Prostate gland (tissue), 2 donors: ENCODE data around the gene MACO1. TPM values are rescaled to one million over a fixed set of nuclear protein-coding genes. Genes with fewer than 3 reads are reported as not detected.

Experiments
- DNase-seq: peaks from one replicate; pipeline ENCODE4 v3.0.0-alpha.2; 2019; ENCODE audit warnings: low spot score
- H3K27ac ChIP-seq, 2 donors: fragments of 200-600 bp; sonication (generic); 2 replicates each; pipeline ENCODE4 v1.5.1; 2017 to 2019
- H3K27me3 ChIP-seq: fragments of 200-600 bp; sonication (generic); replicated peaks from 2 replicates; pipeline ENCODE4 v1.5.1; 2019; ENCODE audit not compliant: insufficient read depth
- H3K36me3 ChIP-seq, 2 donors: fragments of 200-600 bp; sonication (generic); 1 replicate in 1 of 2; 2 replicates in 1 of 2; pipeline versions ENCODE4 v1.5.1 to v1.8.1; 2017 to 2019
- H3K4me1 ChIP-seq: fragments of 200-600 bp; sonication (generic); replicated peaks from 2 replicates; pipeline ENCODE4 v1.5.1; 2019
- H3K4me3 ChIP-seq, 2 donors: fragments of 200-600 bp; sonication (generic); 2 replicates each; pipeline ENCODE4 v1.5.1; 2017 to 2019
- H3K9me3 ChIP-seq: fragments of 200-600 bp; sonication (generic); 2 replicates; pipeline ENCODE4 v1.5.1; 2017
- CTCF ChIP-seq, 4 experiments: fragments of 200-600 bp in 2 of 4; fragments of 450-650 bp in 2 of 4; sonication (generic) in 2 of 4; IDR thresholded peaks; 1 replicate in 3 of 4; 2 replicates in 1 of 4; pipeline ENCODE4 v1.5.1; 2016 to 2019; ENCODE audit warnings: antibody characterized with exemption in 4 of 4, mild to moderate bottlenecking in 2 of 4, moderate library complexity in 2 of 4
- POLR2A ChIP-seq: fragments of 450-650 bp; IDR thresholded peaks from one replicate; pipeline ENCODE4 v1.6.1; 2016; ENCODE audit warnings: antibody characterized with exemption, mild to moderate bottlenecking
- POLR2AphosphoS5 ChIP-seq: sonication (generic); formaldehyde crosslinking; IDR thresholded peaks from one replicate; pipeline ENCODE4 v1.6.1; 2017; ENCODE audit warnings: antibody characterized with exemption
- WGBS: methylation state at CpG from one replicate; pipeline ENCODE4 v1.1.5; 2018; 5-methylcytosine and 5-hydroxymethylcytosine counted together
- intact Hi-C: fragments of 100-400 bp; cut with DNase I; formaldehyde crosslinking; loops from one replicate; pipeline ENCODE4 v1.14.2; 2022
- total RNA-seq, 2 donors: library from RNA; depleted of rRNA; stranded (reverse); fragments of >200 nt; gene quantifications; one replicate each; pipeline ENCODE4 v1.1.0, GENCODE V29; 2016

Gene MACO1
- total RNA-seq, 2 donors from 2014 or later, result 25.5 to 31.0 TPM

DNA sequence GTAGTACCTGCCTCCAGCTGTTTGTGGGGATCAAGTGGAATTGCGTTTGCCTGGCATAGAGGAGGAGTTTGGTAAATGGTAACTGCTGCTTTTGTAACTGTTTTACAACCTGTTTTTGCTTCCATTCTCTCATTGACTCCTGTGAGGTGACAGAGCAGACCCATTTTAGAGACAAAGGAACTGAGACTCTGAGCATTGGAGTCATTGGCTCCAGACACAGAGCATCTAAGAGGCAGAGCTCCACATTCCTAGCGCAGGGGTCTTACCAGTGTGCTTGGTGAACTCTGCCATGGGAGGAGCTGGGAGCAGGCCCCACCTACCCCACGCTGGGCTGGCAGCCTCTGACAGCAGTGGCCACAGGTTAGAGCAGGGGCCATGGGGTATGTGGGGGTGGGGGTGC, 115.1 kb downstream of the MACO1 start:
- Histone ChIP-seq H3K4me1 (no peaks in the 10 kb centered on the region), H3K27ac (no peak overlapping the region), H3K4me3 (no peak overlapping the region), H3K27me3 (no peaks in the 10 kb centered on the region), H3K36me3 (no peaks in the 10 kb centered on the region), H3K9me3 (no peaks in the 10 kb centered on the region)
- DNase-seq, result no peak
- 74% methylated on average over 3 of the region's 3 CpGs for WGBS
- no peak for TF ChIP-seq POLR2A
- no peak for TF ChIP-seq POLR2AphosphoS5
- no peak for TF ChIP-seq CTCF (IDR thresholded peaks at IDR 0.05)
- intact Hi-C loops, result no loop called here

GRCh38 chr1:25546193-25546592, 115.5 kb downstream of the MACO1 start:
- TF ChIP-seq POLR2A (no peak), CTCF (IDR thresholded peaks at IDR 0.05) (no peak), POLR2AphosphoS5 (no peak)
- Histone ChIP-seq H3K4me3 (no peak overlapping the region), H3K4me1 (no peaks in the 10 kb centered on the region), H3K27me3 (no peaks in the 10 kb centered on the region), H3K36me3 (no peaks in the 10 kb centered on the region), H3K27ac (no peak overlapping the region), H3K9me3 (no peaks in the 10 kb centered on the region)
- DNase-seq, result no peak
- WGBS, result 100% methylated on average over 1 of the region's 1 CpG
- intact Hi-C loops, result no loop called here

- TF ChIP-seq POLR2A, result no peak
- no peak for TF ChIP-seq POLR2AphosphoS5
- no peak for TF ChIP-seq CTCF (IDR thresholded peaks at IDR 0.05)
- no peaks in the 10 kb centered on the region for H3K4me1 ChIP-seq
- intact Hi-C loops, result no loop called here
- no peaks in the 10 kb centered on the region for H3K36me3 ChIP-seq
- 64% methylated on average over 4 of the region's 4 CpGs for WGBS
- no peak overlapping the region for H3K4me3 ChIP-seq
- no peaks in the 10 kb centered on the region for H3K27me3 ChIP-seq
- H3K27ac ChIP-seq, result no peak overlapping the region
- no peak for DNase-seq
- H3K9me3 ChIP-seq, result no peaks in the 10 kb centered on the region
Observed at GRCh38 chr1:25548601-25549000, 117.9 kb downstream of the MACO1 start.

- Histone ChIP-seq H3K4me3 (peak overlapping the region in 1 of 2 donors; percentile 1), H3K36me3 (no peaks in the 10 kb centered on the region), H3K9me3 (no peaks in the 10 kb centered on the region), H3K4me1 (no peaks in the 10 kb centered on the region), H3K27me3 (no peaks in the 10 kb centered on the region), H3K27ac (no peak overlapping the region)
- TF ChIP-seq POLR2A, result no peak
- no peak for TF ChIP-seq CTCF (IDR thresholded peaks at IDR 0.05)
- no peak for TF ChIP-seq POLR2AphosphoS5
- 71% methylated on average over 18 of the region's 19 CpGs for WGBS
- intact Hi-C loops, result no loop called here
- no peak for DNase-seq
Observed at GRCh38 chr1:25549273-25550154, 118.8 kb downstream of the MACO1 start.

Other genes with a start within 250 kb of the MACO1 start
- gene SYF2, start 198.4 kb upstream of the MACO1 start, total RNA-seq, result 10 to 100 TPM; 46.5 to 51.0 TPM
- 100 to 1,000 TPM; 114 to 145 TPM for gene RSRP1, start 183.4 kb upstream of the MACO1 start, total RNA-seq
- gene RHD, start 158.4 kb upstream of the MACO1 start, total RNA-seq, result not detected
- 10 to 100 TPM; 70.0 to 90.6 TPM for gene TMEM50A, start 92.6 kb upstream of the MACO1 start, total RNA-seq
- 1 to 10 TPM; 2.4 to 3.9 TPM for gene RHCE, start 10.1 kb upstream of the MACO1 start, total RNA-seq
- 10 to 100 TPM; 37.8 to 56.3 TPM for gene LDLRAP1, start 112.7 kb downstream of the MACO1 start, total RNA-seq
- gene MAN1C1, start 185.9 kb downstream of the MACO1 start, total RNA-seq, result 10 to 100 TPM; 22.8 to 34.4 TPM